ENCODE results near the gene ZNF282.

DNA sequence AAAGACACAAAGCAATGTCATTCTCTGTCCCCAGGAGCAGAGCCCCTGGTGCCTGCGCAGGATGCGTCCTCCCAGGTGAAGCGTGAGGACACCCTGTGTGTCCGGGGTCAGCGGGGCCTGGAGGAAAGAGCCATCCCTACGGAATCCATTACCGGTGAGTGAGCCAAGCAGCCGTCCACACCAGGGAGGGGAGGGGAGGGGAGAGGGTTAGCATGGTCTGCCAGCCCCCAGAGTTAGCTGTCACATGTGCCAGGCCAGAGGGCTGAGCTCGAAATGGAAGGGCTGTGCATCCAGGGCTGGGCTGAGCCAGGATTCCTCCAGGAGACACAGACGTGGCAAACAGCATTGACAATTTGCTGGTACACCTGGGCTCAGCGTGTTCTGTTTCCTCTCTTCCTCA lies 15.2 kb downstream of the ZNF282 start:
- TF ChIP-seq ZNF70 (CRISPR knock-in tag; IDR thresholded peaks at IDR 0.05) (no peak), PPARA (CRISPR knock-in tag; IDR thresholded peaks at IDR 0.05; ENCODE audit: borderline replicate concordance) (no peak), BACH2 (CRISPR knock-in tag; IDR thresholded peaks at IDR 0.05; ENCODE audit: borderline replicate concordance) (no peak), ZFP3 (CRISPR knock-in tag; IDR thresholded peaks at IDR 0.05) (no peak), TOX (CRISPR knock-in tag; IDR thresholded peaks at IDR 0.05; ENCODE audit: borderline replicate concordance) (no peak)
- TF ChIP-seq, protein P1, sequence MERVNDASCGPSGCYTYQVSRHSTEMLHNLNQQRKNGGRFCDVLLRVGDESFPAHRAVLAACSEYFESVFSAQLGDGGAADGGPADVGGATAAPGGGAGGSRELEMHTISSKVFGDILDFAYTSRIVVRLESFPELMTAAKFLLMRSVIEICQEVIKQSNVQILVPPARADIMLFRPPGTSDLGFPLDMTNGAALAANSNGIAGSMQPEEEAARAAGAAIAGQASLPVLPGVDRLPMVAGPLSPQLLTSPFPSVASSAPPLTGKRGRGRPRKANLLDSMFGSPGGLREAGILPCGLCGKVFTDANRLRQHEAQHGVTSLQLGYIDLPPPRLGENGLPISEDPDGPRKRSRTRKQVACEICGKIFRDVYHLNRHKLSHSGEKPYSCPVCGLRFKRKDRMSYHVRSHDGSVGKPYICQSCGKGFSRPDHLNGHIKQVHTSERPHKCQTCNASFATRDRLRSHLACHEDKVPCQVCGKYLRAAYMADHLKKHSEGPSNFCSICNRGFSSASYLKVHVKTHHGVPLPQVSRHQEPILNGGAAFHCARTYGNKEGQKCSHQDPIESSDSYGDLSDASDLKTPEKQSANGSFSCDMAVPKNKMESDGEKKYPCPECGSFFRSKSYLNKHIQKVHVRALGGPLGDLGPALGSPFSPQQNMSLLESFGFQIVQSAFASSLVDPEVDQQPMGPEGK (CRISPR knock-in tag; IDR thresholded peaks at IDR 0.05; ENCODE audit: borderline replicate concordance), result no peak

All from SK-N-SH treated with all-trans-retinoic acid at 6 μM for 48 hours (cell line).